Measurements from ENCODE around the gene PRCP. TPM values are rescaled to one million over a fixed set of nuclear protein-coding genes. Genes with fewer than 3 reads are reported as not detected.

The PRCP gene
- total and polyA plus RNA-seq, 2 experiments from 2014 or later = 33.3 to 52.8 TPM

GRCh38 chr11:82790723-82791484, 109.3 kb downstream of the PRCP start (continued):
- TF ChIP-seq, protein P1, sequence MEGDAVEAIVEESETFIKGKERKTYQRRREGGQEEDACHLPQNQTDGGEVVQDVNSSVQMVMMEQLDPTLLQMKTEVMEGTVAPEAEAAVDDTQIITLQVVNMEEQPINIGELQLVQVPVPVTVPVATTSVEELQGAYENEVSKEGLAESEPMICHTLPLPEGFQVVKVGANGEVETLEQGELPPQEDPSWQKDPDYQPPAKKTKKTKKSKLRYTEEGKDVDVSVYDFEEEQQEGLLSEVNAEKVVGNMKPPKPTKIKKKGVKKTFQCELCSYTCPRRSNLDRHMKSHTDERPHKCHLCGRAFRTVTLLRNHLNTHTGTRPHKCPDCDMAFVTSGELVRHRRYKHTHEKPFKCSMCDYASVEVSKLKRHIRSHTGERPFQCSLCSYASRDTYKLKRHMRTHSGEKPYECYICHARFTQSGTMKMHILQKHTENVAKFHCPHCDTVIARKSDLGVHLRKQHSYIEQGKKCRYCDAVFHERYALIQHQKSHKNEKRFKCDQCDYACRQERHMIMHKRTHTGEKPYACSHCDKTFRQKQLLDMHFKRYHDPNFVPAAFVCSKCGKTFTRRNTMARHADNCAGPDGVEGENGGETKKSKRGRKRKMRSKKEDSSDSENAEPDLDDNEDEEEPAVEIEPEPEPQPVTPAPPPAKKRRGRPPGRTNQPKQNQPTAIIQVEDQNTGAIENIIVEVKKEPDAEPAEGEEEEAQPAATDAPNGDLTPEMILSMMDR (conservative IDR thresholded peaks at IDR 0.05; ENCODE audit: low read depth in 2 of 2) = no peak
- TF ChIP-seq, protein P2, sequence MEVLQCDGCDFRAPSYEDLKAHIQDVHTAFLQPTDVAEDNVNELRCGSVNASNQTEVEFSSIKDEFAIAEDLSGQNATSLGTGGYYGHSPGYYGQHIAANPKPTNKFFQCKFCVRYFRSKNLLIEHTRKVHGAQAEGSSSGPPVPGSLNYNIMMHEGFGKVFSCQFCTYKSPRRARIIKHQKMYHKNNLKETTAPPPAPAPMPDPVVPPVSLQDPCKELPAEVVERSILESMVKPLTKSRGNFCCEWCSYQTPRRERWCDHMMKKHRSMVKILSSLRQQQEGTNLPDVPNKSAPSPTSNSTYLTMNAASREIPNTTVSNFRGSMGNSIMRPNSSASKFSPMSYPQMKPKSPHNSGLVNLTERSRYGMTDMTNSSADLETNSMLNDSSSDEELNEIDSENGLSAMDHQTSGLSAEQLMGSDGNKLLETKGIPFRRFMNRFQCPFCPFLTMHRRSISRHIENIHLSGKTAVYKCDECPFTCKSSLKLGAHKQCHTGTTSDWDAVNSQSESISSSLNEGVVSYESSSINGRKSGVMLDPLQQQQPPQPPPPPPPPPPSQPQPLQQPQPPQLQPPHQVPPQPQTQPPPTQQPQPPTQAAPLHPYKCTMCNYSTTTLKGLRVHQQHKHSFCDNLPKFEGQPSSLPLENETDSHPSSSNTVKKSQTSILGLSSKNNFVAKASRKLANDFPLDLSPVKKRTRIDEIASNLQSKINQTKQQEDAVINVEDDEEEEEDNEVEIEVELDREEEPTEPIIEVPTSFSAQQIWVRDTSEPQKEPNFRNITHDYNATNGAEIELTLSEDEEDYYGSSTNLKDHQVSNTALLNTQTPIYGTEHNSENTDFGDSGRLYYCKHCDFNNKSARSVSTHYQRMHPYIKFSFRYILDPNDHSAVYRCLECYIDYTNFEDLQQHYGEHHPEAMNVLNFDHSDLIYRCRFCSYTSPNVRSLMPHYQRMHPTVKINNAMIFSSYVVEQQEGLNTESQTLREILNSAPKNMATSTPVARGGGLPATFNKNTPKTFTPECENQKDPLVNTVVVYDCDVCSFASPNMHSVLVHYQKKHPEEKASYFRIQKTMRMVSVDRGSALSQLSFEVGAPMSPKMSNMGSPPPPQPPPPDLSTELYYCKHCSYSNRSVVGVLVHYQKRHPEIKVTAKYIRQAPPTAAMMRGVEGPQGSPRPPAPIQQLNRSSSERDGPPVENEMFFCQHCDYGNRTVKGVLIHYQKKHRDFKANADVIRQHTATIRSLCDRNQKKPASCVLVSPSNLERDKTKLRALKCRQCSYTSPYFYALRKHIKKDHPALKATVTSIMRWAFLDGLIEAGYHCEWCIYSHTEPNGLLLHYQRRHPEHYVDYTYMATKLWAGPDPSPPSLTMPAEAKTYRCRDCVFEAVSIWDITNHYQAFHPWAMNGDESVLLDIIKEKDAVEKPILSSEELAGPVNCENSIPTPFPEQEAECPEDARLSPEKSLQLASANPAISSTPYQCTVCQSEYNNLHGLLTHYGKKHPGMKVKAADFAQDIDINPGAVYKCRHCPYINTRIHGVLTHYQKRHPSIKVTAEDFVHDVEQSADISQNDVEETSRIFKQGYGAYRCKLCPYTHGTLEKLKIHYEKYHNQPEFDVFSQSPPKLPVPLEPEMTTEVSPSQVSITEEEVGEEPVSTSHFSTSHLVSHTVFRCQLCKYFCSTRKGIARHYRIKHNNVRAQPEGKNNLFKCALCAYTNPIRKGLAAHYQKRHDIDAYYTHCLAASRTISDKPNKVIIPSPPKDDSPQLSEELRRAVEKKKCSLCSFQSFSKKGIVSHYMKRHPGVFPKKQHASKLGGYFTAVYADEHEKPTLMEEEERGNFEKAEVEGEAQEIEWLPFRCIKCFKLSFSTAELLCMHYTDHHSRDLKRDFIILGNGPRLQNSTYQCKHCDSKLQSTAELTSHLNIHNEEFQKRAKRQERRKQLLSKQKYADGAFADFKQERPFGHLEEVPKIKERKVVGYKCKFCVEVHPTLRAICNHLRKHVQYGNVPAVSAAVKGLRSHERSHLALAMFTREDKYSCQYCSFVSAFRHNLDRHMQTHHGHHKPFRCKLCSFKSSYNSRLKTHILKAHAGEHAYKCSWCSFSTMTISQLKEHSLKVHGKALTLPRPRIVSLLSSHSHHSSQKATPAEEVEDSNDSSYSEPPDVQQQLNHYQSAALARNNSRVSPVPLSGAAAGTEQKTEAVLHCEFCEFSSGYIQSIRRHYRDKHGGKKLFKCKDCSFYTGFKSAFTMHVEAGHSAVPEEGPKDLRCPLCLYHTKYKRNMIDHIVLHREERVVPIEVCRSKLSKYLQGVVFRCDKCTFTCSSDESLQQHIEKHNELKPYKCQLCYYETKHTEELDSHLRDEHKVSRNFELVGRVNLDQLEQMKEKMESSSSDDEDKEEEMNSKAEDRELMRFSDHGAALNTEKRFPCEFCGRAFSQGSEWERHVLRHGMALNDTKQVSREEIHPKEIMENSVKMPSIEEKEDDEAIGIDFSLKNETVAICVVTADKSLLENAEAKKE (CRISPR knock-in tag; IDR thresholded peaks at IDR 0.05) = no peak

DNA sequence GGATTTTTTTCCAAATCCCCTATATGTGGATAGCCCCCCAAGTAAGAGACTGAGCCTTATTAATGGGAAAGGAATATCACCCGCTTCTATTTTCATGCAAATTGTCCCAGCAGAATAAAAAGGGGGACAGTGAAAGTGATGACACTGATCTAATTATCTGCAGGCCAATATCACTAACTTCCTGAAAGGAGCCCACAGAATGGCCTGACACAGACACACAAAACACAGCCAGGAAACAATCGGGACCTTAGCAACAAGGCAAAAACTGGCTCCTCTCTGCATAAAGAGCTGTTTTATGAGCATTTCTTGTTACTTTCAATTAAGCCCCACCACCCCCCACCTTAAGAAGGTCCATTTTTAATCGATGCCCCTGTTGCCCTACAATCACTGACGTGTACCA, 112.2 kb downstream of the PRCP start:
- Histone ChIP-seq H3K27me3 (ENCODE audit: insufficient read depth) (no peaks in the 10 kb centered on the region), H3K9me2 (ENCODE audit: insufficient read depth) (no peaks in the 10 kb centered on the region), H3K4me2 (no peak overlapping the region), H3F3A (replicated peaks; ENCODE audit: low read depth) (no peaks in the 10 kb centered on the region), H2AFZ (no peak overlapping the region), H3K36me3 (ENCODE audit: insufficient read depth) (no peaks in the 10 kb centered on the region), H4K20me1 (replicated peaks; ENCODE audit: insufficient read depth) (no peaks in the 10 kb centered on the region), H3K4me3 (no peak overlapping the region), H3K79me2 (replicated peaks; ENCODE audit: insufficient read depth) (no peaks in the 10 kb centered on the region), H3K4me1 (ENCODE audit: insufficient read depth) (peaks cover 4% of the 10 kb centered on the region; the same call in 1 of the 2 replicates), H3K27ac (ENCODE audit: low read depth) (no peak overlapping the region)
- no peak for TF ChIP-seq CREB1 (CRISPR knock-in tag; IDR thresholded peaks at IDR 0.05; ENCODE audit: low read depth)
- Mint-ChIP-seq H3K4me1 (peaks cover 7% of the 10 kb centered on the region; the same call in 2 of the 3 replicates), H3K27ac (no peak overlapping the region), H3K36me3 (ENCODE audit: low read depth) (no peaks in the 10 kb centered on the region), H3K4me3 (no peak overlapping the region), H3K9me3 (no peaks in the 10 kb centered on the region), H3K27me3 (ENCODE audit: insufficient read depth, low read depth, poor library complexity) (no peaks in the 10 kb centered on the region)
- ATAC-seq (no peak), DNase-seq (ENCODE audit: low spot score) (no peak)
